ENCODE measurements around the gene KCNJ9. TPM values are rescaled to one million over a fixed set of nuclear protein-coding genes. Genes with fewer than 3 reads are reported as not detected.

KCNJ9 gene
- total and polyA plus RNA-seq, 4 donors, result not detected

GRCh38 chr1:160085686-160086455, 4.5 kb downstream of the KCNJ9 start:
- ATAC-seq (ENCODE audit: insufficient read depth, low FRiP score), result no peak
- Histone ChIP-seq H3K27me3 (ENCODE audit: control insufficient read depth in 3 of 3, insufficient read depth in 3 of 3, low read length in 2 of 3) (peaks cover 0 to 33% (median 28%) of the 10 kb centered on the region in 3 donors), H3K4me1 (ENCODE audit: control insufficient read depth in 5 of 5, insufficient read depth in 5 of 5, low read length in 5 of 5) (peaks cover 0 to 6% (median 0%) of the 10 kb centered on the region in 5 donors), H3K27ac (ENCODE audit: low read depth in 1 of 2, low read length in 1 of 2) (no peak overlapping the region), H3K9me3 (ENCODE audit: control insufficient read depth in 4 of 4, insufficient read depth in 3 of 4, low read length in 3 of 4) (no peaks in the 10 kb centered on the region), H3K9ac (ENCODE audit: insufficient read depth in 1 of 2, low read length in 2 of 2) (no peak overlapping the region), H3K4me3 (no peak overlapping the region), H3K36me3 (ENCODE audit: control insufficient read depth in 4 of 4, insufficient read depth in 4 of 4, low read length in 4 of 4) (peaks cover 0 to 13% (median 2%) of the 10 kb centered on the region in 4 donors)
- 55 to 57% methylated on average over 19 of the region's 19 CpGs for WGBS, 2 donors
- peak; percentile 74 to 78 (median 77) for DNase-seq
- peak; percentile 66 for TF ChIP-seq CTCF (IDR thresholded peaks at IDR 0.05; ENCODE audit: control extremely low read depth, extremely low read depth)

- no peak overlapping the region for H3K27ac ChIP-seq (ENCODE audit: low read depth in 1 of 2, low read length in 1 of 2)
Observed at GRCh38 chr1:160086456-160086892, 5.1 kb downstream of the KCNJ9 start.

GRCh38 chr1:160087118-160087662, 5.9 kb downstream of the KCNJ9 start:
- H3K4me1 ChIP-seq (ENCODE audit: control insufficient read depth in 5 of 5, insufficient read depth in 5 of 5, low read length in 5 of 5), result peaks cover 0 to 6% (median 0%) of the 10 kb centered on the region in 5 donors
- no peak for TF ChIP-seq CTCF (IDR thresholded peaks at IDR 0.05; ENCODE audit: control extremely low read depth, extremely low read depth)
- peaks cover 0 to 20% (median 16%) of the 10 kb centered on the region in 3 donors for H3K27me3 ChIP-seq (ENCODE audit: control insufficient read depth in 3 of 3, insufficient read depth in 3 of 3, low read length in 2 of 3)
- no peak for DNase-seq
- H3K9ac ChIP-seq (ENCODE audit: insufficient read depth in 1 of 2, low read length in 2 of 2), result no peak overlapping the region
- H3K9me3 ChIP-seq (ENCODE audit: control insufficient read depth in 4 of 4, insufficient read depth in 3 of 4, low read length in 3 of 4), result no peaks in the 10 kb centered on the region
- 88 to 95% methylated on average over 12 of the region's 12 CpGs for WGBS, 2 donors
- no peak overlapping the region for H3K4me3 ChIP-seq
- H3K36me3 ChIP-seq (ENCODE audit: control insufficient read depth in 4 of 4, insufficient read depth in 4 of 4, low read length in 4 of 4), result peaks cover 0 to 23% (median 4%) of the 10 kb centered on the region in 4 donors
- no peak for ATAC-seq (ENCODE audit: insufficient read depth, low FRiP score)
- H3K27ac ChIP-seq (ENCODE audit: low read depth in 1 of 2, low read length in 1 of 2), result no peak overlapping the region

More at GRCh38 chr1:160086456-160086892, 5.1 kb downstream of the KCNJ9 start:
- Histone ChIP-seq H3K4me3 (no peak overlapping the region), H3K27me3 (ENCODE audit: control insufficient read depth in 3 of 3, insufficient read depth in 3 of 3, low read length in 2 of 3) (peaks cover 0 to 27% (median 23%) of the 10 kb centered on the region in 3 donors), H3K9me3 (ENCODE audit: control insufficient read depth in 4 of 4, insufficient read depth in 3 of 4, low read length in 3 of 4) (no peaks in the 10 kb centered on the region), H3K9ac (ENCODE audit: insufficient read depth in 1 of 2, low read length in 2 of 2) (no peak overlapping the region), H3K36me3 (ENCODE audit: control insufficient read depth in 4 of 4, insufficient read depth in 4 of 4, low read length in 4 of 4) (peaks cover 0 to 16% (median 2%) of the 10 kb centered on the region in 4 donors), H3K4me1 (ENCODE audit: control insufficient read depth in 5 of 5, insufficient read depth in 5 of 5, low read length in 5 of 5) (peaks cover 0 to 6% (median 0%) of the 10 kb centered on the region in 5 donors)
- DNase-seq, result no peak
- no peak for TF ChIP-seq CTCF (IDR thresholded peaks at IDR 0.05; ENCODE audit: control extremely low read depth, extremely low read depth)
- no peak for ATAC-seq (ENCODE audit: insufficient read depth, low FRiP score)
- 86 to 92% methylated on average over 5 of the region's 5 CpGs for WGBS, 2 donors
